Measurements from ENCODE around the gene TMEM204.

DNA sequence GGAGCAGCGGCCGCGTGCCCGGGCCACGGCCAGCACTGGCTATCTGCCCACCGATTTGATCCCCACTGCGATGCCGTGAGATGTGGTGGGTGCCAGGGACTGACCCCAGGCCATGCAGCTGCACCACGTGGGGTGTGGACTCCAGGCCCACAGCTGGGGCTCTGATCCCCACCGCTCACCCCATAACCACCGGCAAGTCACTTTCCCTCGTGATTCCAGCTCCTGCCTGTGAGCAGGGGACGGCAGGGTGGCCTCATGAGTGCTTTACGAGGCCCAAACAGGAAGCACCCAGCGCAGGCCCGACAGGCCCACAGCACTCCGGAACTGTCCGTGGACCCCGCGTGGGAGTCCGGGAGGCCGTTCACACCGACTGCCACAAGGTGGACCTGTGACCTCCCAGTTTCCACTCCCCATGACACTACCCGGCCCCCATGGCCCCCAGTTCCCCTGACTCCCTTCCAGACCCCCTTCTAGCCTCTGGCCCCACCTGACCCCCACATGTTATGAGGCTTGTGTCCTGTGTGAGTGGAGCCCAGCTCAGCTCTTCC, 45.3 kb upstream of the TMEM204 start:
- TF ChIP-seq, protein P1, sequence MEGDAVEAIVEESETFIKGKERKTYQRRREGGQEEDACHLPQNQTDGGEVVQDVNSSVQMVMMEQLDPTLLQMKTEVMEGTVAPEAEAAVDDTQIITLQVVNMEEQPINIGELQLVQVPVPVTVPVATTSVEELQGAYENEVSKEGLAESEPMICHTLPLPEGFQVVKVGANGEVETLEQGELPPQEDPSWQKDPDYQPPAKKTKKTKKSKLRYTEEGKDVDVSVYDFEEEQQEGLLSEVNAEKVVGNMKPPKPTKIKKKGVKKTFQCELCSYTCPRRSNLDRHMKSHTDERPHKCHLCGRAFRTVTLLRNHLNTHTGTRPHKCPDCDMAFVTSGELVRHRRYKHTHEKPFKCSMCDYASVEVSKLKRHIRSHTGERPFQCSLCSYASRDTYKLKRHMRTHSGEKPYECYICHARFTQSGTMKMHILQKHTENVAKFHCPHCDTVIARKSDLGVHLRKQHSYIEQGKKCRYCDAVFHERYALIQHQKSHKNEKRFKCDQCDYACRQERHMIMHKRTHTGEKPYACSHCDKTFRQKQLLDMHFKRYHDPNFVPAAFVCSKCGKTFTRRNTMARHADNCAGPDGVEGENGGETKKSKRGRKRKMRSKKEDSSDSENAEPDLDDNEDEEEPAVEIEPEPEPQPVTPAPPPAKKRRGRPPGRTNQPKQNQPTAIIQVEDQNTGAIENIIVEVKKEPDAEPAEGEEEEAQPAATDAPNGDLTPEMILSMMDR (IDR thresholded peaks at IDR 0.05): no peak
- TF ChIP-seq POLR2A (IDR thresholded peaks at IDR 0.05): no peak
